H9 (cell line): Measurements from ENCODE around the gene ZGRF1. TPM values are rescaled to one million over a fixed set of nuclear protein-coding genes. Genes with fewer than 3 reads are reported as not detected.

Experiments
- DNase-seq: peaks from one replicate; pipeline ENCODE4 v3.0.0-alpha.2; 2017
- H2AFZ ChIP-seq: one replicate; pipeline ENCODE4 v1.6.1; 2013; ENCODE audit warnings: mild to moderate bottlenecking, low read length, control low read depth, moderate library complexity
- H2AK5ac ChIP-seq: 2 replicates; pipeline ENCODE4 v1.6.1; 2013; ENCODE audit warnings: low read length, control low read depth, mixed read lengths; ENCODE audit not compliant: insufficient read length
- H2BK120ac ChIP-seq: one replicate; pipeline ENCODE4 v1.6.1; 2013; ENCODE audit warnings: low read depth, mild to moderate bottlenecking, low read length, control low read depth, inconsistent platforms; ENCODE audit not compliant: poor library complexity, severe bottlenecking
- H2BK12ac ChIP-seq: 2 replicates; pipeline ENCODE4 v1.6.1; 2013; ENCODE audit warnings: low read length, control low read depth, mixed read lengths, low read depth; ENCODE audit not compliant: insufficient read length
- H2BK15ac ChIP-seq: 2 replicates; pipeline ENCODE4 v1.6.1; 2013; ENCODE audit warnings: low read depth, low read length, control low read depth
- H2BK20ac ChIP-seq: one replicate; pipeline ENCODE4 v1.6.1; 2013; ENCODE audit warnings: low read depth, mild to moderate bottlenecking, low read length, control low read depth, inconsistent platforms; ENCODE audit not compliant: poor library complexity, severe bottlenecking
- H2BK5ac ChIP-seq: 2 replicates; pipeline ENCODE4 v1.6.1; 2013; ENCODE audit warnings: low read length, control low read depth, mixed read lengths; ENCODE audit not compliant: insufficient read length
- H3K14ac ChIP-seq: 2 replicates; pipeline ENCODE4 v1.6.1; 2013; ENCODE audit warnings: low read length, control low read depth; ENCODE audit not compliant: insufficient read depth
- H3K18ac ChIP-seq: 2 replicates; pipeline ENCODE4 v1.6.1; 2013; ENCODE audit warnings: low read depth, mild to moderate bottlenecking, mixed read lengths, low read length, control low read depth; ENCODE audit not compliant: insufficient read length
- H3K23ac ChIP-seq: 2 replicates; pipeline ENCODE4 v1.6.1; 2013; ENCODE audit warnings: low read length, control low read depth, mixed read lengths, low read depth; ENCODE audit not compliant: insufficient read length
- H3K23me2 ChIP-seq: 2 replicates; pipeline ENCODE4 v1.6.1; 2013; ENCODE audit warnings: low read depth, mild to moderate bottlenecking, mixed read lengths, low read length, control low read depth; ENCODE audit not compliant: insufficient read length, poor library complexity, severe bottlenecking
- H3K27ac ChIP-seq: 2 replicates; pipeline ENCODE4 v1.5.1; 2013; ENCODE audit warnings: low read length, control low read depth, mixed read lengths, low read depth; ENCODE audit not compliant: insufficient read length
- H3K27me3 ChIP-seq: 2 replicates; pipeline ENCODE4 v1.6.1; 2013; ENCODE audit warnings: low read length, control low read depth, inconsistent platforms; ENCODE audit not compliant: insufficient read depth
- H3K4ac ChIP-seq: 2 replicates; pipeline ENCODE4 v1.6.1; 2013; ENCODE audit warnings: low read depth, mild to moderate bottlenecking, control low read depth, inconsistent platforms, low read length, moderate library complexity
- H3K4me1 ChIP-seq: 2 replicates; pipeline ENCODE4 v1.6.1; 2013; ENCODE audit warnings: low read length, control low read depth, inconsistent platforms; ENCODE audit not compliant: insufficient read depth
- H3K4me2 ChIP-seq: 2 replicates; pipeline ENCODE4 v1.6.1; 2013; ENCODE audit warnings: low read length, control low read depth, mixed read lengths; ENCODE audit not compliant: insufficient read length, insufficient read depth
- H3K56ac ChIP-seq: 2 replicates; pipeline ENCODE4 v1.6.1; 2013; ENCODE audit warnings: low read depth, mild to moderate bottlenecking, mixed read lengths, low read length, control low read depth; ENCODE audit not compliant: insufficient read length
- H3K79me1 ChIP-seq: 2 replicates; pipeline ENCODE4 v1.6.1; 2013; ENCODE audit warnings: low read depth, mild to moderate bottlenecking, moderate library complexity, low read length, control low read depth, inconsistent platforms; ENCODE audit not compliant: insufficient read depth, poor library complexity, severe bottlenecking
- H3K79me2 ChIP-seq: 2 replicates; pipeline ENCODE4 v1.6.1; 2013; ENCODE audit warnings: low read length, control low read depth, inconsistent platforms; ENCODE audit not compliant: insufficient read depth
- H3K9ac ChIP-seq: 2 replicates; pipeline ENCODE4 v1.6.1; 2013; ENCODE audit warnings: low read length, control low read depth, mixed read lengths; ENCODE audit not compliant: insufficient read length; ENCODE audit errors: extremely low read depth
- H3K9me3 ChIP-seq: one replicate; pipeline ENCODE4 v1.6.1; 2013; ENCODE audit warnings: low read depth, low read length, inconsistent platforms; ENCODE audit not compliant: control insufficient read depth
- H3T11ph ChIP-seq: one replicate; pipeline ENCODE4 v1.6.1; 2013; ENCODE audit warnings: mild to moderate bottlenecking, low read length, control low read depth, inconsistent platforms
- H4K20me1 ChIP-seq: one replicate; pipeline ENCODE4 v1.6.1; 2013; ENCODE audit not compliant: control insufficient read depth, insufficient read length, insufficient read depth
- H4K5ac ChIP-seq: 2 replicates; pipeline ENCODE4 v1.6.1; 2013; ENCODE audit warnings: low read depth, mild to moderate bottlenecking, mixed read lengths, low read length, control low read depth; ENCODE audit not compliant: insufficient read length
- H4K8ac ChIP-seq: replicated peaks from 2 replicates; pipeline ENCODE4 v1.6.1; 2013; ENCODE audit warnings: low read length, control low read depth, mixed read lengths, low read depth; ENCODE audit not compliant: insufficient read length
- H4K91ac ChIP-seq: 2 replicates; pipeline ENCODE4 v1.6.1; 2013; ENCODE audit warnings: low read depth, mild to moderate bottlenecking, moderate library complexity, mixed read lengths, low read length, control low read depth; ENCODE audit not compliant: insufficient read length
- H3K27ac Mint-ChIP-seq, 3 experiments: 2 replicates in 2 of 3; 3 replicates in 1 of 3; pipeline ENCODE4 v1.8.0; 2020 to 2021; ENCODE audit warnings: mixed read lengths in 3 of 3, mild to moderate bottlenecking in 1 of 3, moderate library complexity in 1 of 3
- H3K27me3 Mint-ChIP-seq: 2 replicates; pipeline ENCODE4 v1.8.0; 2021; ENCODE audit warnings: low read depth, mild to moderate bottlenecking, moderate library complexity, mixed read lengths
- H3K36me3 Mint-ChIP-seq, 3 experiments: 2 replicates in 2 of 3; 3 replicates in 1 of 3; pipeline ENCODE4 v1.8.0; 2020 to 2021; ENCODE audit warnings: low read depth in 3 of 3, mixed read lengths in 3 of 3; ENCODE audit not compliant: insufficient read depth in 1 of 3
- H3K4me1 Mint-ChIP-seq, 2 experiments: 2 replicates each; pipeline ENCODE4 v1.8.0; 2020; ENCODE audit warnings: mixed read lengths in 2 of 2
- H3K4me3 Mint-ChIP-seq, 2 experiments: 2 replicates in 1 of 2; 3 replicates in 1 of 2; pipeline ENCODE4 v1.8.0; 2020 to 2021; ENCODE audit warnings: mild to moderate bottlenecking in 2 of 2, mixed read lengths in 2 of 2, moderate library complexity in 1 of 2
- H3K9me3 Mint-ChIP-seq, 2 experiments: 2 replicates in 1 of 2; 3 replicates in 1 of 2; pipeline ENCODE4 v1.8.0; 2020; ENCODE audit warnings: mild to moderate bottlenecking in 2 of 2, mixed read lengths in 2 of 2, moderate library complexity in 1 of 2
- WGBS: extraction: QIAGEN DNeasy Blood & Tissue Kit; methylation state at CpG from one replicate; pipeline ENCODE4 v1.1.7; 2013; ENCODE audit warnings: missing lambda C conversion rate, low lambda C conversion rate, mixed read lengths; ENCODE audit not compliant: insufficient read length; ENCODE audit errors: extremely low coverage; 5-methylcytosine and 5-hydroxymethylcytosine counted together
- total RNA-seq: library from RNA; stranded (reverse); gene quantifications from 2 replicates; pipeline ENCODE4 v1.2.1, GENCODE V29; 2021
- TF ChIP-seq, protein P1 (sequence below): fragments of 200-600 bp; sonication (generic); conservative IDR thresholded peaks from 3 replicates; pipeline ENCODE4 v1.8.0; 2021; ENCODE audit warnings: antibody characterized with exemption, mild to moderate bottlenecking

ZGRF1 gene
- total RNA-seq, 1 experiment from 2014 or later = 38.3 TPM

DNA sequence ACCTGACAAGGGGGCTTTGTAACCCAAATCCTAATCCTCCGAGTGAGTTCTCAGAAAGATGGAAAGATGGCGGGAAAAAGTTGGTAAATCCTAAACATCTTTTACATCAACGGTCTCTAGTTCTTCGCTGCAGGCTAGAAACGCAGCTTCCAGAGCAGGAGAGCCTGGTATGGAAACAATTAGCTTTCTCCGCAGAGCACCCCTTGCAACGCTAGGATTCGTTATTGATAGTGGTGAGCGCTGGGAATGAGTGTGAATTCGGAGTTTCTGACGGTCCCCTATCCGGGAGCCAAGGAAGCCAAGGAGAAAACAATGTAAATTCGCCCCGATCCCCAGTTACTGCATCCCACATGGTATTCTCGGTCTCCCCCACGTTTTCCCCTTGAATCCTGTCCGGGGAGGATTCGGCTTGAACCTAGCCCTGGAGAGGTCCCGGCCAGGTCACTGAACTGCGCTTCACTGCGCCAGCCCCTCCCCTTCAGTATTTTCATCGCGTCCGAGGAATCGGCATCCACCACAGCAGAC, 116.0 kb downstream of the ZGRF1 start:
- Histone ChIP-seq H3K9me3 (no peaks in the 10 kb centered on the region), H3K9ac (no peak overlapping the region), H4K20me1 (no peaks in the 10 kb centered on the region), H4K91ac (no peak overlapping the region), H4K5ac (no peak overlapping the region), H3K23ac (no peak overlapping the region), H2BK12ac (no peak overlapping the region), H4K8ac (no peak overlapping the region), H3K18ac (no peak overlapping the region), H2AFZ (no peak overlapping the region), H3K4me1 (no peaks in the 10 kb centered on the region; the same call in 1 of the 2 replicates), H3K79me2 (no peaks in the 10 kb centered on the region), H3K56ac (no peak overlapping the region), H3K4me2 (peak overlapping the region; percentile 79), H3K4ac (no peak overlapping the region), H2AK5ac (no peak overlapping the region), H3K27me3 (peaks cover 72% of the 10 kb centered on the region), H3T11ph (no peak overlapping the region), H2BK20ac (no peak overlapping the region), H3K27ac (no peak overlapping the region), H2BK15ac (no peak overlapping the region), H3K23me2 (peaks cover 29% of the 10 kb centered on the region), H2BK120ac (no peak overlapping the region), H2BK5ac (no peak overlapping the region), H3K14ac (no peak overlapping the region), H3K79me1 (no peaks in the 10 kb centered on the region)
- H3K36me3 Mint-ChIP-seq = no peaks in the 10 kb centered on the region; a peak in 1 of 7 replicates
- no CpG with 5 or more reads among the region's 25 CpGs for WGBS
- H3K9me3 Mint-ChIP-seq = peaks cover 2 to 8% of the 10 kb centered on the region in 2 experiments; a peak in 2 of 5 replicates
- H3K27ac Mint-ChIP-seq = no peak overlapping the region
- H3K4me3 Mint-ChIP-seq = peak overlapping the region; percentile 46 to 87
- no peak for DNase-seq
- peaks cover 47 to 70% of the 10 kb centered on the region in 2 experiments for H3K4me1 Mint-ChIP-seq
- TF ChIP-seq, protein P1, sequence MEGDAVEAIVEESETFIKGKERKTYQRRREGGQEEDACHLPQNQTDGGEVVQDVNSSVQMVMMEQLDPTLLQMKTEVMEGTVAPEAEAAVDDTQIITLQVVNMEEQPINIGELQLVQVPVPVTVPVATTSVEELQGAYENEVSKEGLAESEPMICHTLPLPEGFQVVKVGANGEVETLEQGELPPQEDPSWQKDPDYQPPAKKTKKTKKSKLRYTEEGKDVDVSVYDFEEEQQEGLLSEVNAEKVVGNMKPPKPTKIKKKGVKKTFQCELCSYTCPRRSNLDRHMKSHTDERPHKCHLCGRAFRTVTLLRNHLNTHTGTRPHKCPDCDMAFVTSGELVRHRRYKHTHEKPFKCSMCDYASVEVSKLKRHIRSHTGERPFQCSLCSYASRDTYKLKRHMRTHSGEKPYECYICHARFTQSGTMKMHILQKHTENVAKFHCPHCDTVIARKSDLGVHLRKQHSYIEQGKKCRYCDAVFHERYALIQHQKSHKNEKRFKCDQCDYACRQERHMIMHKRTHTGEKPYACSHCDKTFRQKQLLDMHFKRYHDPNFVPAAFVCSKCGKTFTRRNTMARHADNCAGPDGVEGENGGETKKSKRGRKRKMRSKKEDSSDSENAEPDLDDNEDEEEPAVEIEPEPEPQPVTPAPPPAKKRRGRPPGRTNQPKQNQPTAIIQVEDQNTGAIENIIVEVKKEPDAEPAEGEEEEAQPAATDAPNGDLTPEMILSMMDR = 0 out of 3 replicates have a peak, but pooled peaks have one; percentile 4
- peaks cover 97% of the 10 kb centered on the region for H3K27me3 Mint-ChIP-seq
